ENCODE results near the gene VILL. TPM values are rescaled to one million over a fixed set of nuclear protein-coding genes. Genes with fewer than 3 reads are reported as not detected.

The VILL gene
- total RNA-seq, 1 experiment from 2014 or later = 2.9 TPM

- no peak for DNase-seq (ENCODE audit: low spot score)
- CTCF ChIA-PET = no interaction called here
- BruUV-seq (replicated peaks) = no TSS peak
- Histone ChIP-seq H3K4me1 (ENCODE audit: insufficient read depth, low read length, poor library complexity, severe bottlenecking) (no peaks in the 10 kb centered on the region), H3K27me3 (replicated peaks; ENCODE audit: insufficient read depth, low read depth, low read length, poor library complexity) (no peaks in the 10 kb centered on the region), H3K9me3 (ENCODE audit: low read depth, low read length, poor library complexity, severe bottlenecking) (no peaks in the 10 kb centered on the region), H3K36me3 (ENCODE audit: insufficient read depth, low read length, poor library complexity, severe bottlenecking) (no peaks in the 10 kb centered on the region), H3K27ac (ENCODE audit: low read depth, low read length, poor library complexity, severe bottlenecking) (no peak overlapping the region), H3K4me3 (ENCODE audit: low read depth, low read length, poor library complexity, severe bottlenecking) (no peak overlapping the region)
- POLR2A ChIA-PET (ENCODE audit: low non-redundant PET) = no interaction called here
- no peak for TF ChIP-seq EZH2 (IDR thresholded peaks at IDR 0.05; ENCODE audit: borderline replicate concordance, low read depth, low read length, poor library complexity, severe bottlenecking)
- no peak for TF ChIP-seq CTCF (conservative IDR thresholded peaks at IDR 0.05; ENCODE audit: low read depth, low read length)
- intact Hi-C loops (cut with micrococcal nuclease; ENCODE audit: unreplicated experiment) = no loop called here
These were observed 29.2 kb downstream of the VILL start for GRCh38 chr3:38019658-38020341.

GRCh38 chr3:38020342-38020726, 29.7 kb downstream of the VILL start:
- no peaks in the 10 kb centered on the region for H3K9me3 ChIP-seq (ENCODE audit: low read depth, low read length, poor library complexity, severe bottlenecking)
- no peak for TF ChIP-seq CTCF (conservative IDR thresholded peaks at IDR 0.05; ENCODE audit: low read depth, low read length)
- TF ChIP-seq EZH2 (IDR thresholded peaks at IDR 0.05; ENCODE audit: borderline replicate concordance, low read depth, low read length, poor library complexity, severe bottlenecking) = no peak
- no peaks in the 10 kb centered on the region for H3K4me1 ChIP-seq (ENCODE audit: insufficient read depth, low read length, poor library complexity, severe bottlenecking)
- no peaks in the 10 kb centered on the region for H3K27me3 ChIP-seq (replicated peaks; ENCODE audit: insufficient read depth, low read depth, low read length, poor library complexity)
- ChIA-PET CTCF (no interaction called here), POLR2A (ENCODE audit: low non-redundant PET) (no interaction called here)
- intact Hi-C loops (cut with micrococcal nuclease; ENCODE audit: unreplicated experiment) = no loop called here
- no peak overlapping the region for H3K4me3 ChIP-seq (ENCODE audit: low read depth, low read length, poor library complexity, severe bottlenecking)
- no peak for DNase-seq (ENCODE audit: low spot score)
- BruUV-seq (replicated peaks) = no TSS peak
- H3K36me3 ChIP-seq (ENCODE audit: insufficient read depth, low read length, poor library complexity, severe bottlenecking) = no peaks in the 10 kb centered on the region
- no peak overlapping the region for H3K27ac ChIP-seq (ENCODE audit: low read depth, low read length, poor library complexity, severe bottlenecking)

- Histone ChIP-seq H3K4me1 (ENCODE audit: insufficient read depth, low read length, poor library complexity, severe bottlenecking) (no peaks in the 10 kb centered on the region), H3K36me3 (ENCODE audit: insufficient read depth, low read length, poor library complexity, severe bottlenecking) (no peaks in the 10 kb centered on the region), H3K9me3 (ENCODE audit: low read depth, low read length, poor library complexity, severe bottlenecking) (no peaks in the 10 kb centered on the region), H3K27me3 (replicated peaks; ENCODE audit: insufficient read depth, low read depth, low read length, poor library complexity) (no peaks in the 10 kb centered on the region), H3K4me3 (ENCODE audit: low read depth, low read length, poor library complexity, severe bottlenecking) (no peak overlapping the region), H3K27ac (ENCODE audit: low read depth, low read length, poor library complexity, severe bottlenecking) (no peak overlapping the region)
- POLR2A ChIA-PET (ENCODE audit: low non-redundant PET) = no interaction called here
- CTCF ChIA-PET = no interaction called here
- BruUV-seq (replicated peaks) = no TSS peak
- DNase-seq (ENCODE audit: low spot score) = no peak
- no peak for TF ChIP-seq EZH2 (IDR thresholded peaks at IDR 0.05; ENCODE audit: borderline replicate concordance, low read depth, low read length, poor library complexity, severe bottlenecking)
- TF ChIP-seq CTCF (conservative IDR thresholded peaks at IDR 0.05; ENCODE audit: low read depth, low read length) = no peak
- intact Hi-C loops (cut with micrococcal nuclease; ENCODE audit: unreplicated experiment) = no loop called here
These were observed 30.6 kb downstream of the VILL start for GRCh38 chr3:38021196-38021595.
